ENCODE results near the gene ICAM1. TPM values are rescaled to one million over a fixed set of nuclear protein-coding genes. Genes with fewer than 3 reads are reported as not detected.
A peak's percentile ranks its signal among the peaks of the same experiment; 100 is the strongest.
"Not testable (repeated sequence)": the region's sequence is repeated elsewhere in the genome, so short reads cannot be mapped to it uniquely, and the experiment has no call there.

The ICAM1 gene
- total RNA-seq, 1 donor from 2014 or later, result 31.8 TPM

GRCh38 chr19:10230173-10230860 is 40.6 kb upstream of the ICAM1 start:
- Mint-ChIP-seq H3K4me3 (ENCODE audit: unreplicated experiment) (peak overlapping the region; percentile 87), H3K9me3 (ENCODE audit: unreplicated experiment) (no peaks in the 10 kb centered on the region), H3K27me3 (ENCODE audit: unreplicated experiment) (no peaks in the 10 kb centered on the region), H3K36me3 (ENCODE audit: unreplicated experiment) (no peaks in the 10 kb centered on the region), H3K27ac (ENCODE audit: unreplicated experiment) (peak overlapping the region; percentile 72), H3K4me1 (ENCODE audit: unreplicated experiment) (peaks cover 33% of the 10 kb centered on the region)
- no peak for DNase-seq (ENCODE audit: extremely low spot score, unreplicated experiment)
- TF ChIP-seq CTCF (IDR thresholded peaks at IDR 0.05), result no peak

- no peak for TF ChIP-seq CTCF (IDR thresholded peaks at IDR 0.05)
- DNase-seq (ENCODE audit: extremely low spot score, unreplicated experiment), result peak; percentile 94
- Mint-ChIP-seq H3K9me3 (ENCODE audit: unreplicated experiment) (no peaks in the 10 kb centered on the region), H3K27me3 (ENCODE audit: unreplicated experiment) (no peaks in the 10 kb centered on the region), H3K4me3 (ENCODE audit: unreplicated experiment) (peak within 1 kb of the TSS; percentile 87), H3K4me1 (ENCODE audit: unreplicated experiment) (peaks cover 32% of the 10 kb centered on the region), H3K27ac (ENCODE audit: unreplicated experiment) (peak within 1 kb of the TSS; percentile 82), H3K36me3 (ENCODE audit: unreplicated experiment) (no peaks in the 10 kb centered on the region)
Observed at GRCh38 chr19:10230861-10231611, 39.9 kb upstream of the ICAM1 start, which contains the start of gene S1PR2. TSS of gene S1PR2 (minus strand) at chr19:10231331. CDS start at chr19:10224905, 6,426 bp downstream.

GRCh38 chr19:10231612-10232228 is 39.2 kb upstream of the ICAM1 start:
- Mint-ChIP-seq H3K27ac (ENCODE audit: unreplicated experiment) (peak overlapping the region; percentile 82), H3K4me3 (ENCODE audit: unreplicated experiment) (peak overlapping the region; percentile 62), H3K36me3 (ENCODE audit: unreplicated experiment) (no peaks in the 10 kb centered on the region), H3K27me3 (ENCODE audit: unreplicated experiment) (no peaks in the 10 kb centered on the region), H3K9me3 (ENCODE audit: unreplicated experiment) (no peaks in the 10 kb centered on the region), H3K4me1 (ENCODE audit: unreplicated experiment) (peaks cover 30% of the 10 kb centered on the region)
- TF ChIP-seq CTCF (IDR thresholded peaks at IDR 0.05), result no peak
- no peak for DNase-seq (ENCODE audit: extremely low spot score, unreplicated experiment)

- no peak for DNase-seq (ENCODE audit: extremely low spot score, unreplicated experiment)
- Mint-ChIP-seq H3K36me3 (ENCODE audit: unreplicated experiment) (no peaks in the 10 kb centered on the region), H3K4me3 (ENCODE audit: unreplicated experiment) (no peak overlapping the region), H3K4me1 (ENCODE audit: unreplicated experiment) (peaks cover 37% of the 10 kb centered on the region), H3K9me3 (ENCODE audit: unreplicated experiment) (no peaks in the 10 kb centered on the region), H3K27me3 (ENCODE audit: unreplicated experiment) (no peaks in the 10 kb centered on the region), H3K27ac (ENCODE audit: unreplicated experiment) (no peak overlapping the region)
- TF ChIP-seq CTCF (IDR thresholded peaks at IDR 0.05), result no peak
Observed at GRCh38 chr19:10233946-10234345, 37.0 kb upstream of the ICAM1 start.

GRCh38 chr19:10235003-10235402 is 35.9 kb upstream of the ICAM1 start:
- no peak overlapping the region for H3K4me3 Mint-ChIP-seq (ENCODE audit: unreplicated experiment)
- no peaks in the 10 kb centered on the region for H3K36me3 Mint-ChIP-seq (ENCODE audit: unreplicated experiment)
- H3K9me3 Mint-ChIP-seq (ENCODE audit: unreplicated experiment), result no peaks in the 10 kb centered on the region
- no peak for DNase-seq (ENCODE audit: extremely low spot score, unreplicated experiment)
- H3K4me1 Mint-ChIP-seq (ENCODE audit: unreplicated experiment), result peaks cover 28% of the 10 kb centered on the region
- H3K27me3 Mint-ChIP-seq (ENCODE audit: unreplicated experiment), result no peaks in the 10 kb centered on the region
- H3K27ac Mint-ChIP-seq (ENCODE audit: unreplicated experiment), result no peak overlapping the region
- TF ChIP-seq CTCF (IDR thresholded peaks at IDR 0.05), result no peak

GRCh38 chr19:10235409-10235808 is 35.5 kb upstream of the ICAM1 start:
- not testable (repeated sequence) for DNase-seq (ENCODE audit: extremely low spot score, unreplicated experiment); H3K4me3 Mint-ChIP-seq (ENCODE audit: unreplicated experiment); H3K27me3 Mint-ChIP-seq (ENCODE audit: unreplicated experiment); H3K36me3 Mint-ChIP-seq (ENCODE audit: unreplicated experiment); H3K9me3 Mint-ChIP-seq (ENCODE audit: unreplicated experiment)
- Mint-ChIP-seq H3K27ac (ENCODE audit: unreplicated experiment) (peak overlapping the region; percentile 92), H3K4me1 (ENCODE audit: unreplicated experiment) (peaks cover 28% of the 10 kb centered on the region)
